ENCODE data around the gene KCNC3.
A peak's percentile ranks its signal among the peaks of the same experiment; 100 is the strongest.

The KCNC3 gene

DNA sequence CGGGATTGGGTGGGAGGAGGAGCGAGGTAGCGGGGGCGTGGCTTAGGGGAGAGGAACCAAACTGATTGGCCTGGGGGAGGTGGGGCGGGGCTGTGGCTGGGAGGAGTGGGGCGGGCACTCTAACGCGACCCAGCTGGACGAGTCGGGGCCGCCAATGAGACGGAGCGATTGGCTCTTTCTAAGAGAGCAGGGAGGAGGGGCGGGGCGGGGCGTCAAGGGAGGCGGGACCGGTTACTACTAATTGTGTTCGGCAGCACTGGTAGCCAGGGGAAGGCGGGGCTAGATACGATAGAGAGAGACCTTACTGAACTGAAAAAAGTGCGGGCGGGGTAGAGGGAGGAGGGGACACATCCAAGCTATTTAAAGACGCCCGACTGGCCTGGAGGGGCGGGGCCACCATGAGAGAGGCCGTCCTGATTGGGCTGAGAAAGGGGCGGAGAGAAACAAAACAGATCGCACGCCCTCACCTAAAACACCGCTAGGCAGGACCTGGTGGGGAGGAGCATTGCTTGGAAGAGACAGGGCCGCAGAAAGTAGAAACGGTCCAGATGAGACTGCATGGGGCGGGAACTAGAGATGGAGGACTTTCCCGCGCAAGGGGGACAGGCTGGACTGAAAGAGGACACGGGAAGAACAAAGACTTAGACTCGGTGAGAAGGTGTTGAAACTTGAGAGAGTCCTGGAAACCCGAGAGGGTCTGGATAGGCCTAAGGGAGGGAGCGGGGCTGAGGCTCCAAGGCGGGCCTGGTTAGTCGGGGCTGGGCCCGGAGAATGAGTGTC, at the start of gene KCNC3:
TSS of gene KCNC3 (minus strand) at position 232 of the 780 bp plus-strand sequence. CDS start 295 bp downstream, outside the sequence.
- peak; percentile 67 for DNase-seq (ENCODE audit: low read depth)

GRCh38 chr19:50378863-50379236, 49.7 kb upstream of the KCNC3 start:
- no peak for DNase-seq (ENCODE audit: low read depth)

DNA sequence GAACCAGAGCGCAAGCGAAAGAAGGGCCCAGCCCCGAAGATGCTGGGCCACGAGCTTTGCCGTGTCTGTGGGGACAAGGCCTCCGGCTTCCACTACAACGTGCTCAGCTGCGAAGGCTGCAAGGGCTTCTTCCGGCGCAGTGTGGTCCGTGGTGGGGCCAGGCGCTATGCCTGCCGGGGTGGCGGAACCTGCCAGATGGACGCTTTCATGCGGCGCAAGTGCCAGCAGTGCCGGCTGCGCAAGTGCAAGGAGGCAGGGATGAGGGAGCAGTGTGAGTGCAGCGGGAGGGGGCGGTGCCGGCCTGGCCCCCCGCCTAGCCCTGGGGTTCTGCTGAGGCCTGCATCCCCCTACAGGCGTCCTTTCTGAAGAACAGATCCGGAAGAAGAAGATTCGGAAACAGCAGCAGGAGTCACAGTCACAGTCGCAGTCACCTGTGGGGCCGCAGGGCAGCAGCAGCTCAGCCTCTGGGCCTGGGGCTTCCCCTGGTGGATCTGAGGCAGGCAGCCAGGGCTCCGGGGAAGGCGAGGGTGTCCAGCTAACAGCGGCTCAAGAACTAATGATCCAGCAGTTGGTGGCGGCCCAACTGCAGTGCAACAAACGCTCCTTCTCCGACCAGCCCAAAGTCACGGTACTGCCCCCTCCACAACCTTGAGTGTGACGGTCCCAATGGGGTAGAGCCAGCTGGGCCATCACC, 49.1 kb upstream of the KCNC3 start:
- no peak for DNase-seq (ENCODE audit: low read depth)

GRCh38 chr19:50377517-50377916, 48.3 kb upstream of the KCNC3 start:
- DNase-seq (ENCODE audit: low read depth) = no peak

GRCh38 chr19:50377051-50377461, 47.9 kb upstream of the KCNC3 start:
- DNase-seq (ENCODE audit: low read depth) = peak; percentile 27

GRCh38 chr19:50376166-50377050, 47.2 kb upstream of the KCNC3 start, which contains the start of gene NR1H2:
TSS of gene NR1H2 (plus strand) at chr19:50376457. CDS start at chr19:50377606, 1,149 bp downstream.
- peak; percentile 92 for DNase-seq (ENCODE audit: low read depth)

DNA sequence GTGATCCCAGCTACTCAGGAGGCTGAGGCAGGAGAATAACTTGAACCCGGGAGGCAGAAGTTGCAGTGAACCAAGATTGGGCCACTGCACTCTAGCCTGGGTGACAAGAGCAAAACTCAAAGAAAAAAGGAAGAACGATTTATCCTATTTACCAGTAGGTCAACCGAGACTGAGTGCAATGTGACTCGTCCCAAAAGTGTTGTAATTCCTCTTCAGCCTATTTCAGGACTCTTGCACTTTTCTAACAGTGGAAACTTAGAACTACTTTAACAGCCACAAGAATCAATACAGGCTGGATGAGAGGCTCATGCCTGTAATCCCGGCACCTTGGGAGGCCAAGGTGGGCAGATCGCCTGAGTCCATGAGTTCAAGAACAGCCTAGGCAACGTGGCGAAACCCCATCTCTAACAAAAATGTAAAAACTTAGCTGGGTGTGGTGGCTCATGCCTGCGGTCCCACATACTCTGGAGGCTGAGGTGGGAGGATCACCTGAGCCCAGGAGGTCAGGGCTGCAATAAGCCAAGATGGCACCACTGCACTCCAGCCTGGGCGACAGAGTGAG, 42.8 kb upstream of the KCNC3 start:
- no peak for DNase-seq (ENCODE audit: low read depth)

DNA sequence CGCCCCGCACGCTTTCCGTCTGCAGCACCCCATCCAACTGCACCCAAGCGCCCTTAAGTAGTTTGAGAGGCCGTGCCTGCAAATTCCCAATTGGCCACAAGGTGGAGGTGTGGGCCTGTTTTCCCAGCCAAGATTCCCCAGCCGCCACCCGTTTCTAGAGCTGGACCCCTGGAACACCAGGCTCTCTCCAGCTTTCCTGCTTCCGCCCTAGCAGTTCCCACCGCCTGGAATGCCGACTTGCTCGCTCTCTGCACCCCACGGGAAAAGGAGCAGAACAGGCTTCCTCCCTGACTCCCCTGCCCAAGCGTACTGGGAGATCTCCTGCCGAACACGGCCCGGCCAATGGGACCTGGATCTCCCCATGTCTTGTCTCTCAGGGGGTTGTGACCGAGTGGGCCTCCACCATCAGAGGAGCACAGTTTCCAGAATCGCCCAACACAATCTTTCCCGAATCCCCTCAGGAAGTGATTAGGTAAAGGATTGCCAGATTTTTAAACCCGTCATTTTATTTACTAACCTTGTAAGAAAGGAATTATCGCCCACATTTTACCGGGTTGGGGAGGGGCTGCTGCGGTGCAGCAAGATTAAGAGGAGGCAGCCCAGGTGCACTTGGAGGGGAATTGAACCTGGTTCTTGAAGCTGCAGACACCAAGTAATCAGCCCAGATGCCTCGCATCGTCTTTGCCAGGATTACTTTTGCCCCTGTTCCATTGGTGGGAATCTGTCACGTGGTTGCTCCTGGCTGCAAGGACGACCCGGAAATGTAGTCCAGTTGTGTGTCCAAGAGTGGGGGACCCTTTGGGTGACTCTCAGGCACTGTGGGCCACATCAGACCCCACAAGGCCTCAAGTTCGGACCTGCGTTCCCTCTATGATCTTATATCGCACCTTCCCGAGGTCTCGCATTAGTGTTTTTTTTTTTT, 39.7 kb upstream of the KCNC3 start:
- peak; percentile 54 for DNase-seq (ENCODE audit: low read depth)

GRCh38 chr19:50365434-50366306, 36.5 kb upstream of the KCNC3 start, which contains the start of gene NAPSA:
TSS of gene NAPSA (minus strand) at chr19:50365639. CDS start at chr19:50365621, 18 bp downstream.
- DNase-seq (ENCODE audit: low read depth) = no peak

DNA sequence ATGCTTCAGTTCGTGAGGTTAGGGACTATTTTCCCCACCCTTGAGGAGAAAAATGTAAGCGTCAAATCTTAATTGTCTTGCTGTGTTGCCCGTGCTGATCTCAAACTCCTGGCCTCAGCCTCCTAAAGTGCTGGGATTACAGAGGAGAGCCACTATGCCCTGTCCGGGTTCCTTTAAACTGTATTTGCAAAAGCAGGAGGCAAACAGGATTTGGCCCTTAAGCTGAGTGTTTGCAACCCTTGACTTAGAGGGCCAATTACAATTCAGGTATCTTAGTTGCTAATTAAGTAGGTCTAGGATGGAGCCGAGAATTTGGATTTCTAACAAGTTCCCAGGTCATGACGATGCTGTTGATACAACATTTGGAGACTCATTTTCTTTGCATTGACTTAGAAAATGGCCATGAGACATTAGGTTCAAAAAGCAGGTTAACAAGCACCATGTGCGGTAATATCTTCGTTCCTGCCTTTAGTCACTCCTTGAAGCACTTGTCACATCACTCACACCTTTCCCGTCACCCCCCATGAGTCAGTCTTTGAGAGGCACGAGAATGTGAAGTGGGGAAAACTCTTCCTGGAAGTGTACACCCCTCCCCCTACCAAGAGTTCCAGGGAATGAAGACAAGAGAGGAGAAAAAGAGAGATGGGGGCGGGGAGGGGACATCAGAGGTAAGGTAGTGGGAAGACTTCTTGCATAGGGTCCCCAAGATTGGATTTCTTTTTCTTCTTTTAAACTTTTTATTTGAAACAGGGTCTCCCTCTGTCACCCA, 33.7 kb upstream of the KCNC3 start:
- no peak for DNase-seq (ENCODE audit: low read depth)

DNA sequence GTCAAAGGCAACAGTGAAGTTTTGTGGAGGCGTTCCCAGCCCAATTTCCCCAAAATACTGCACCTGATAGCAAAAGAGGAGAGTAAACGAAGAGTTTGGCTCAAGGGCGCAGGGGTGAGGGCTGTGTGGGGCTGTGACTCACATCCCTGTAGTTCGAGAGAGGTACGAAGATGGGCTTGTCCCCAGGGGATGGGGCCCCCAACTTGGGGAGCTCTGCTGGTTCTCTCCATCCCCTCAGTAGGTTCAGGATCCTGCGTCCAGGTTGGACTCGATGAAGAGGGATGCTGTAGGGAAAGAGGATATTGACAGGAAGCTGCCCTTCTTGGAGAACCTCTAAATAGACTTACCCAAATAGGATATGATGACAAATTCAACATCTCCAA, 32.8 kb upstream of the KCNC3 start:
- DNase-seq (ENCODE audit: low read depth) = no peak

DNA sequence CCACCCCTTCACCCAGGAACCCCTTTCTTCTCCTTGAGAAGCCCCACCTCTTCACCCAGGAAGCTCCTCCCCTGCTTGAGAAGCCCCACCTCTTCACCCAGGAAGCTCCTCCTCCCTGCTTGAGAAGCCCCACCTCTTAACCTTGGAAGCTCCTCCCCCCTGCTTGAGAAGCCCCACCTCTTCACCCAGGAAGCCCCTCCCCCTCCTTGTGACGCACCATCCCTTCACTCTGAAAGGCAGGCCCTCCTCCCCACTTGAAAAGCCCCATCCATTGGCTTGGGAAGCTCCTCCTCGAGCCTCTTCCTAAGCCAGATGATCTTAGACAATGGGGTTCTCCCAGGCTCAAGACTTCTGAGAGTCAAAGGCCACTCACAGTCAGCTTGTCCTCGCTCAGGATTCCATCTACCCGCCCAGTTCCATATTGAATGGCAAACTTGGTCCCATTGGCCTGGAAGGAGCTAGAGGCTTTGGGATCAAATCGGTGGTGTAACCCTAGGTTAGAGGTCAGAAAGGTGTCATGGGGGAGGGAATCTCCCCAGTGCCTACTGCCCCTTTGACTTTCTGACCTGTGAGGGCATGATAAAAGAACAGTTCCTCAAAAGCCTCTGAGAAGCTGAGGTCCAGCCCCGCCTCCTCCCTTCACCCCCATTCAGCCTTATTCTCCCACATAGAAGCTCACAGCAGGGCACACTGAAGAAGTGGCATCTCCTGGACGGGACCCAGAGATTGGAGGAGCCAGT, 32.3 kb upstream of the KCNC3 start:
- no peak for DNase-seq (ENCODE audit: low read depth)

GRCh38 chr19:50359328-50359818, 30.2 kb upstream of the KCNC3 start:
- DNase-seq (ENCODE audit: low read depth) = no peak

DNA sequence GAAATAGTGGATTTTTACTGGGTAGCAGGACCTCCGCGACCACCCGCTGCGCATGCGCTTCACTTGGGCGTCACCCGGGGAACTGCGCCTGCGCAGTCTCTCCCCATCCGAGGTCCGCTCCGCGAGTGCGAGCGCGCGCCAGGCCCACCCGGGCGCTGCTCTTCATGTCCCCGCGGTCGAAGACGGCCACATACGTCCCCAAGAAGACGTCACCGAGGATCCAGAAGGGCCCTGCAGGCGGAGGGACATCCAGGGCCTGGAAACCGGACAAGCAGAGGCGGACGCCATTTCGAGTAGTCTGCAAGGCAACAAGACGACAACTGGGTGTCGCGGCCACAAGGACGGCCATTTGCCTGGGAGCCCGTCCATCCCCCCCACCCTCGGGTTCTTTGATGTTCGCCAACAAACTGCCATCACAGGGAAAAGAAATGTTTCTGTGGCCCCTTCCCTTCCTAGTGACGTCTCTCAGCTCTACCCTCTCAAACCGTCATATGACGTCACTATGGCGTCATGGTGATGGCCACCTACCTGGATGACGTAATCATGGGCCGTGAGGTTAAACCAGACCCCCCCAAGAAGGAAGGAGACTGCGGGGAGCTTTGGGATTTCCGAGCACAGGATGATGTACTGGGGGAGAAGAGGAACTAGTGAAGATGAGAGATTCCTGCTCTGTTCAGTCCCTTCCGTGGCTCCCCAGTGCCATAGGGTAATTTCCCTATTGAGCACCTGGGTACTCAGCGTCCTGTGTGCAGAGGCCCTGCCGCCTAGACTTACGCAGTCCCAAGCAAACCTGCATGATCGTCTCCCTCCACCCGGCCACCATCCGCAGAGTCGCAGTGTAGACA, 29.5 kb upstream of the KCNC3 start:
- peak; percentile 64 for DNase-seq (ENCODE audit: low read depth)

DNA sequence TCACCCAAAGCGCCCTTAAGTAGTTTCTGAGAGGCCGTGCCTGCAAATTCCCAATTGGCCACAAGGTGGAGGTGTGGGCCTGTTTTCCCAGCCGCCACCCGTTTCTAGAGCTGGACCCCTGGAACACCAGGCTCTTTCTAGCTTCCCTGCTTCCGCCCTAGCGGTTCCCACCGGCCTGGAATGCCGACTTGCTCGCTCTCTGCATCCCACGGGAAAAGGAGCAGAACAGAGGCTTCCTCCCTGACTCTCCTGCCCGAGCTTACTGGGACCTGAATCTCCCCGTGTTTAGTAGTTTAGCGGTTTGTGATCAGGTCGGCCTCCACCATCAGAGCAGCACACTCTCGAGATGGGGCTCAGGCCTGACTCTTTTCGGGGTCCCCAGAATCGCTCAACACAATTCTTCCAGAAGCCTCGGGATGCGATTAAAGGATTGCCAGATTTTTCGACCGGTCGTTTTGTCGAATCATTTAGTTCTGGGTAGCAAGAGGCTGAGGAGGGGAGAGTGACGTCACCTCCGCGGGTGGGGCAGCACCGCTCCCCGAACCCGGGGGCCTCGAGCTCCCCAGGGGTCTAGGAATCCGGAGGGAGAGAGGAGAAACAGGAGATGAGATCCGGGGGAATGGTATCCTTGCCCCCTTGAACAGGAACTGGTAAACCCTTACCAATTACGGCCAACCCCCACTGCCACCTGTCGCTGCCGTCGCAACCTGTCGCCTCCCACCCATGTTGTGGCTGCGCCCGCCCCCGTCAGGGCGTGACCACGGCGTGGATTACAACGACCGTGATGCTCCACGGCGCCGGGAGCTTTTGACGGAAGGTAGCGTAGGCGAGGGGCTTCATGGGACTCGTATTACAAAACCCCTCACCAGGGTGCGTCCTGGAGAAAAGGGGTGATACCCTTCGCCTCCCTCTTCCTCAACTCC, 28.3 kb upstream of the KCNC3 start:
- DNase-seq (ENCODE audit: low read depth) = peak; percentile 74

- no peak for DNase-seq (ENCODE audit: low read depth)
Observed at GRCh38 chr19:50356691-50357177, 27.6 kb upstream of the KCNC3 start.
